Endothelial cell of umbilical vein (primary cell): ENCODE measurements around the gene UQCR10. TPM values are rescaled to one million over a fixed set of nuclear protein-coding genes. Genes with fewer than 3 reads are reported as not detected.

Experiments
- BruUV-seq: library from RNA; stranded (reverse); fragments of 400-500 nt; replicated peaks from 2 replicates; lab custom pipeline; 2021; lab: Mats Ljungman, UMichigan
- CTCF ChIA-PET: fragments of 300-600, 350-600 bp; sonication (Branson Sonifier 250); formaldehyde crosslinking; loops from one replicate; lab custom pipeline; 2021; ENCODE audit warnings: antibody characterized with exemption, inconsistent platforms; lab: Charles Lee
- POLR2A ChIA-PET: fragments of 300-600, 350-600 bp; sonication (Branson Sonifier 250); formaldehyde crosslinking; loops from one replicate; lab custom pipeline; 2021; ENCODE audit warnings: antibody characterized with exemption, inconsistent platforms; lab: Charles Lee
- DNase-seq: peaks from one replicate; pipeline ENCODE4 v3.0.0-alpha.2; 2011; ENCODE audit warnings: low read depth, low spot score
- FAIRE-seq: peaks from 2 replicates; lab custom pipeline; 2011; peaks lifted over from hg19 to GRCh38; lab: Jason Lieb, UNC
- H2AFZ ChIP-seq: 2 replicates; pipeline ENCODE4 v1.6.0; 2012; ENCODE audit warnings: low read depth, low read length, control low read depth, inconsistent platforms
- H3K27ac ChIP-seq: 2 replicates; pipeline ENCODE4 v1.5.1; 2011; ENCODE audit warnings: low read depth, mild to moderate bottlenecking, control low read depth, low read length, moderate library complexity; ENCODE audit not compliant: insufficient read depth
- H3K27me3 ChIP-seq, 2 experiments: 2 replicates each; pipeline versions ENCODE4 v1.6.0 to v1.6.1; 2011; ENCODE audit warnings: low read length in 2 of 2, mixed read lengths in 1 of 2; ENCODE audit not compliant: control insufficient read depth in 2 of 2, insufficient read depth in 2 of 2
- H3K36me3 ChIP-seq, 2 experiments: 2 replicates in 1 of 2; 3 replicates in 1 of 2; pipeline ENCODE4 v1.5.1; 2011; ENCODE audit warnings: low read length in 2 of 2, mild to moderate bottlenecking in 1 of 2, moderate library complexity in 1 of 2; ENCODE audit not compliant: control insufficient read depth in 2 of 2, insufficient read depth in 2 of 2; ENCODE audit errors: extremely low read depth in 1 of 2
- H3K4me1 ChIP-seq: 3 replicates; pipeline ENCODE4 v1.5.1; 2011; ENCODE audit warnings: mild to moderate bottlenecking, low read length; ENCODE audit not compliant: control insufficient read depth, insufficient read depth; ENCODE audit errors: extremely low read depth
- H3K4me2 ChIP-seq: 2 replicates; pipeline ENCODE4 v1.6.1; 2011; ENCODE audit warnings: low read length, control low read depth, mixed read lengths; ENCODE audit not compliant: insufficient read depth
- H3K4me3 ChIP-seq, 3 experiments: fragments of 200-600 bp in 1 of 3; sonication (generic), shearing (Covaris generic) in 1 of 3; replicated peaks in 1 of 3; 2 replicates each; pipeline ENCODE4 v1.5.1; 2011 to 2016; ENCODE audit warnings: control low read depth in 3 of 3, low read length in 3 of 3, mild to moderate bottlenecking in 2 of 3, inconsistent platforms in 1 of 3, low read depth in 1 of 3, moderate library complexity in 1 of 3; ENCODE audit not compliant: insufficient read depth in 1 of 3
- H3K79me2 ChIP-seq: 2 replicates; pipeline ENCODE4 v1.6.0; 2012; ENCODE audit warnings: low read length, inconsistent platforms; ENCODE audit not compliant: control insufficient read depth, insufficient read depth
- H3K9ac ChIP-seq: replicated peaks from 2 replicates; pipeline ENCODE3; 2011; ENCODE audit warnings: low read length, control low read depth; ENCODE audit not compliant: insufficient read depth; ENCODE audit errors: extremely low read depth
- H3K9me1 ChIP-seq: replicated peaks from 3 replicates; pipeline ENCODE4 v1.6.0; 2011; ENCODE audit warnings: mild to moderate bottlenecking, low read length; ENCODE audit not compliant: control insufficient read depth, insufficient read depth; ENCODE audit errors: extremely low read depth
- H3K9me3 ChIP-seq: replicated peaks from 2 replicates; pipeline ENCODE4 v1.5.1; 2012; ENCODE audit warnings: low read length, inconsistent platforms; ENCODE audit not compliant: control insufficient read depth, insufficient read depth
- H4K20me1 ChIP-seq: replicated peaks from 2 replicates; pipeline ENCODE3; 2011; ENCODE audit warnings: mild to moderate bottlenecking, low read length; ENCODE audit not compliant: control insufficient read depth, insufficient read depth; ENCODE audit errors: extremely low read depth
- EZH2 ChIP-seq: IDR thresholded peaks from 2 replicates; pipeline ENCODE4 v1.6.1; 2012; ENCODE audit warnings: borderline replicate concordance, low read depth, mild to moderate bottlenecking, moderate library complexity, low read length, inconsistent platforms; ENCODE audit not compliant: severe bottlenecking
- FOS ChIP-seq: IDR thresholded peaks from 2 replicates; pipeline ENCODE4 v1.6.1; 2011; ENCODE audit warnings: mild to moderate bottlenecking, low read length, moderate library complexity, borderline replicate concordance; ENCODE audit not compliant: insufficient read depth
- GATA2 ChIP-seq: IDR thresholded peaks from 2 replicates; pipeline ENCODE4 v1.7.0; 2011; ENCODE audit warnings: low read depth, mild to moderate bottlenecking, moderate library complexity, mixed read lengths, low read length; ENCODE audit not compliant: insufficient read length, insufficient read depth
- JUN ChIP-seq: IDR thresholded peaks from 2 replicates; pipeline ENCODE4 v1.6.1; 2011; ENCODE audit warnings: borderline replicate concordance, low read depth; ENCODE audit not compliant: insufficient read length, insufficient read depth
- MAX ChIP-seq: IDR thresholded peaks from 2 replicates; pipeline ENCODE4 v1.6.1; 2011; ENCODE audit not compliant: insufficient read depth, insufficient read length
- MYC ChIP-seq: IDR thresholded peaks from one replicate; pipeline ENCODE4 v1.6.1; 2011; ENCODE audit warnings: mild to moderate bottlenecking, low read depth, low read length
- POLR2A ChIP-seq: IDR thresholded peaks from 2 replicates; pipeline ENCODE4 v1.6.1; 2012; ENCODE audit warnings: low read depth, mild to moderate bottlenecking, control low read depth, low read length
- POLR2AphosphoS5 ChIP-seq: IDR thresholded peaks from 2 replicates; pipeline ENCODE4 v1.6.1; 2012; ENCODE audit warnings: low read depth, mild to moderate bottlenecking, control low read depth, low read length, moderate library complexity; ENCODE audit not compliant: insufficient read depth
- dilution Hi-C: fragments of 300-500 bp; cut with MboI; formaldehyde crosslinking; loops from one replicate; pipeline ENCODE4 v1.15.0; 2019; ENCODE audit warnings: low sequenced_read_pairs; ENCODE audit not compliant: extremely low pct_ligation_motif_present
- intact Hi-C: fragments of 100-400 bp; cut with micrococcal nuclease; formaldehyde crosslinking; loops from one replicate; pipeline ENCODE4 v1.10.0; 2022
- polyA plus RNA-seq, 4 experiments: library from polyadenylated mRNA; depleted of rRNA in 3 of 4; stranded (reverse) in 3 of 4; unstranded in 1 of 4; fragments of >200 nt; gene quantifications; 2 replicates each; pipeline versions ENCODE4 v1.2.1 to v1.2.3, GENCODE V29; 2011 to 2012; ENCODE audit warnings: missing spikeins in 1 of 4
- total RNA-seq: library from RNA; stranded (reverse); gene quantifications from 2 replicates; pipeline ENCODE4 v1.2.3, GENCODE V29; 2021
- TF ChIP-seq, protein P1 (sequence below), 2 donors: IDR thresholded peaks; 1 replicate in 1 of 2; 2 replicates in 1 of 2; pipeline ENCODE4 v1.5.1; 2011; ENCODE audit warnings: low read length in 2 of 2, mild to moderate bottlenecking in 2 of 2, moderate library complexity in 2 of 2, control low read depth in 1 of 2, inconsistent platforms in 1 of 2, low read depth in 1 of 2; ENCODE audit not compliant: insufficient read depth in 1 of 2; ENCODE audit errors: extremely low read depth in 1 of 2

The UQCR10 gene
- total and polyA plus RNA-seq, 2 donors (not counting 3 experiments of a cell fraction or from before 2014, with no cell fraction given): 96.6 to 196 TPM

DNA sequence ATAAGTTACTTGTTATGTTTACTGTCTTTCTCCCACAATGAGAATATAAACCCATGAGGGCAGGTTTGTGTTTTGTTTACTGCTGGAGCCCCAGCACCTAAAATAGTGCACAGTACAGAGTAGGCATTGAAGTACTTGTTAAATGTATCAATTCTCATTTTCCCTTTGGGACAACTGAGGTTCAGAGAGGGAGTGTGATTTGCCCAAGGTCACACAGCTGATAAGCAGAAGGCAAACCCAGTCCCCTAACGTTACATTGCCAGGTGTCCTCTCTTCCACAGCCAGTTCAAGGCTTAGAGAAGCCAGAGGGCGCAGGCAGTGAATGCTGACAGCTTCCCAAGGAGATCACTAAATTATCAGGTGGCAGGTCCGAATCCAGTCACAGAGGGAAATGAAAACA lies 17.1 kb upstream of the UQCR10 start:
- POLR2A ChIA-PET: interaction anchor here (0.6 kb wide), 1 partner anchor 305 kb away, joined by 3 read pairs; no protein-coding TSS in a partner anchor
- no peak overlapping the region for H3K4me3 ChIP-seq
- H2AFZ ChIP-seq: no peak overlapping the region
- no peaks in the 10 kb centered on the region for H3K27me3 ChIP-seq
- CTCF ChIA-PET: no interaction called here
- DNase-seq (no peak), FAIRE-seq (no peak)
- H3K4me2 ChIP-seq: no peak overlapping the region
- no peak for TF ChIP-seq JUN
- TF ChIP-seq MYC: no peak
- TF ChIP-seq, protein P1, sequence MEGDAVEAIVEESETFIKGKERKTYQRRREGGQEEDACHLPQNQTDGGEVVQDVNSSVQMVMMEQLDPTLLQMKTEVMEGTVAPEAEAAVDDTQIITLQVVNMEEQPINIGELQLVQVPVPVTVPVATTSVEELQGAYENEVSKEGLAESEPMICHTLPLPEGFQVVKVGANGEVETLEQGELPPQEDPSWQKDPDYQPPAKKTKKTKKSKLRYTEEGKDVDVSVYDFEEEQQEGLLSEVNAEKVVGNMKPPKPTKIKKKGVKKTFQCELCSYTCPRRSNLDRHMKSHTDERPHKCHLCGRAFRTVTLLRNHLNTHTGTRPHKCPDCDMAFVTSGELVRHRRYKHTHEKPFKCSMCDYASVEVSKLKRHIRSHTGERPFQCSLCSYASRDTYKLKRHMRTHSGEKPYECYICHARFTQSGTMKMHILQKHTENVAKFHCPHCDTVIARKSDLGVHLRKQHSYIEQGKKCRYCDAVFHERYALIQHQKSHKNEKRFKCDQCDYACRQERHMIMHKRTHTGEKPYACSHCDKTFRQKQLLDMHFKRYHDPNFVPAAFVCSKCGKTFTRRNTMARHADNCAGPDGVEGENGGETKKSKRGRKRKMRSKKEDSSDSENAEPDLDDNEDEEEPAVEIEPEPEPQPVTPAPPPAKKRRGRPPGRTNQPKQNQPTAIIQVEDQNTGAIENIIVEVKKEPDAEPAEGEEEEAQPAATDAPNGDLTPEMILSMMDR (IDR thresholded peaks at IDR 0.05; ENCODE audit: extremely low read depth in 1 of 2, insufficient read depth in 1 of 2, low read depth in 1 of 2, low read length in 2 of 2): no peak
- no peak for TF ChIP-seq GATA2
- TF ChIP-seq POLR2A: no peak
- TF ChIP-seq POLR2AphosphoS5: no peak
- TF ChIP-seq FOS: no peak
- TF ChIP-seq MAX: no peak
- no peak for TF ChIP-seq EZH2
- H3K27ac ChIP-seq: no peak overlapping the region
- BruUV-seq: no TSS peak
- intact Hi-C loops: no loop called here
- H3K9ac ChIP-seq: no peak overlapping the region
- H3K9me1 ChIP-seq: no peaks in the 10 kb centered on the region
- H3K9me3 ChIP-seq: no peaks in the 10 kb centered on the region
- no peaks in the 10 kb centered on the region for H3K79me2 ChIP-seq
- no peaks in the 10 kb centered on the region for H3K4me1 ChIP-seq
- no peaks in the 10 kb centered on the region for H4K20me1 ChIP-seq
- dilution Hi-C loops: no loop called here
- H3K36me3 ChIP-seq: peaks cover 0 to 4% of the 10 kb centered on the region in 2 experiments
